RWPE2 (cell line): ENCODE results near the gene OXSM.

Source experiments
- ATAC-seq: fragments of 200-7000 bp; cut with Tn5 transposase; 3 replicates; pipeline ENCODE4 v1.9.1; 2021; ENCODE audit warnings: low read depth
- DNase-seq: peaks from one replicate; pipeline ENCODE4 v3.0.0-alpha.2; 2020; ENCODE audit warnings: low spot score
- H3K27ac ChIP-seq: fragments of 450-650 bp; 2 replicates; pipeline ENCODE4 v1.5.1; 2017; ENCODE audit warnings: mild to moderate bottlenecking; ENCODE audit not compliant: poor library complexity, severe bottlenecking
- H3K27me3 ChIP-seq: fragments of 250-450 bp; sonication (Bioruptor Pico); 2 replicates; pipeline ENCODE4 v1.5.1; 2021; ENCODE audit warnings: mild to moderate bottlenecking, moderate library complexity; ENCODE audit not compliant: insufficient read depth, poor library complexity, severe bottlenecking
- H3K36me3 ChIP-seq: fragments of 250-450 bp; sonication (Bioruptor Pico); 2 replicates; pipeline ENCODE4 v1.5.1; 2020; ENCODE audit warnings: low read depth, mild to moderate bottlenecking, moderate library complexity
- H3K4me1 ChIP-seq: fragments of 250-450 bp; sonication (Bioruptor Pico); 2 replicates; pipeline ENCODE4 v1.5.1; 2021; ENCODE audit warnings: mild to moderate bottlenecking, moderate library complexity; ENCODE audit not compliant: insufficient read depth, poor library complexity, severe bottlenecking
- H3K4me3 ChIP-seq: fragments of 250-450 bp; sonication (Bioruptor Pico); 2 replicates; pipeline ENCODE4 v1.5.1; 2021; ENCODE audit warnings: mild to moderate bottlenecking, moderate library complexity; ENCODE audit not compliant: severe bottlenecking
- H3K9me3 ChIP-seq: fragments of 250-450 bp; sonication (Bioruptor Pico); 2 replicates; pipeline ENCODE4 v1.5.1; 2021; ENCODE audit warnings: mild to moderate bottlenecking, moderate library complexity; ENCODE audit not compliant: severe bottlenecking
- CTCF ChIP-seq: fragments of 450-650 bp; IDR thresholded peaks from one replicate; pipeline ENCODE4 v1.5.1; 2017; ENCODE audit warnings: mild to moderate bottlenecking, moderate library complexity; ENCODE audit not compliant: poor library complexity, severe bottlenecking

OXSM gene

GRCh38 chr3:25749031-25749581, 40.8 kb upstream of the OXSM start:
- TF ChIP-seq CTCF, result no peak
- DNase-seq, result no peak

DNA sequence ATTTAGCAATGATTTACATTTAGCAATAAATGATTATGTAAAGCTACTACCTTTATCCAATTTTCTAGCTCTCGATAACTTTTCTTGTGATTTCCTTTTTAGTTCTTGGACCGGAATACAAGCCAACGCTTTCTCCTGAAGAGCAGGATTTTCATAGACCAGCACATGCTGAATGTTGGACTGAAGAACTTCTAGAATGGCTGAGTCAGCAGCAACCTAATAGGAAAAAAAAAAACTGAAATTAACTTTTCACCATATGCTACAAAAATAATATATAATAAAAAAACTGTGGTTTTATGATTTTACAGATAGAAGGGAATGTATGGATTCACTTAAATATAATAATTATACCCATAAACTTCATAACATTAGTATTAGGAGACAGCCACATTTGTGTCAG, 38.8 kb upstream of the OXSM start:
- peaks cover 6% of the 10 kb centered on the region for H3K4me1 ChIP-seq
- no peak overlapping the region for H3K27ac ChIP-seq
- no peaks in the 10 kb centered on the region for H3K9me3 ChIP-seq
- peaks cover 27% of the 10 kb centered on the region; the same call in 1 of the 2 replicates for H3K36me3 ChIP-seq
- no peak overlapping the region for H3K4me3 ChIP-seq
- ATAC-seq, result no peak
- DNase-seq, result no peak
- TF ChIP-seq CTCF, result no peak
- H3K27me3 ChIP-seq, result no peaks in the 10 kb centered on the region

More at GRCh38 chr3:25749031-25749581, 40.8 kb upstream of the OXSM start:
- H3K36me3 ChIP-seq, result peaks cover 27% of the 10 kb centered on the region; the same call in 1 of the 2 replicates
- no peak for ATAC-seq
- peaks cover 6% of the 10 kb centered on the region for H3K4me1 ChIP-seq
- no peaks in the 10 kb centered on the region for H3K27me3 ChIP-seq
- no peaks in the 10 kb centered on the region for H3K9me3 ChIP-seq
- no peak overlapping the region for H3K4me3 ChIP-seq
- no peak overlapping the region for H3K27ac ChIP-seq

GRCh38 chr3:25751725-25752124, 38.2 kb upstream of the OXSM start:
- Histone ChIP-seq H3K4me1 (peaks cover 6% of the 10 kb centered on the region), H3K9me3 (no peaks in the 10 kb centered on the region), H3K27ac (no peak overlapping the region), H3K27me3 (no peaks in the 10 kb centered on the region), H3K36me3 (peaks cover 27% of the 10 kb centered on the region; the same call in 1 of the 2 replicates), H3K4me3 (no peak overlapping the region)
- no peak for TF ChIP-seq CTCF
- no peak for ATAC-seq
- no peak for DNase-seq

- H3K4me3 ChIP-seq, result no peak overlapping the region
- no peak overlapping the region for H3K27ac ChIP-seq
- no peaks in the 10 kb centered on the region for H3K27me3 ChIP-seq
- no peak for DNase-seq
- H3K9me3 ChIP-seq, result no peaks in the 10 kb centered on the region
- peaks cover 8% of the 10 kb centered on the region for H3K36me3 ChIP-seq
- H3K4me1 ChIP-seq, result no peaks in the 10 kb centered on the region
- TF ChIP-seq CTCF, result no peak
- no peak for ATAC-seq
These were observed 21.0 kb upstream of the OXSM start for GRCh38 chr3:25768851-25769250.

DNA sequence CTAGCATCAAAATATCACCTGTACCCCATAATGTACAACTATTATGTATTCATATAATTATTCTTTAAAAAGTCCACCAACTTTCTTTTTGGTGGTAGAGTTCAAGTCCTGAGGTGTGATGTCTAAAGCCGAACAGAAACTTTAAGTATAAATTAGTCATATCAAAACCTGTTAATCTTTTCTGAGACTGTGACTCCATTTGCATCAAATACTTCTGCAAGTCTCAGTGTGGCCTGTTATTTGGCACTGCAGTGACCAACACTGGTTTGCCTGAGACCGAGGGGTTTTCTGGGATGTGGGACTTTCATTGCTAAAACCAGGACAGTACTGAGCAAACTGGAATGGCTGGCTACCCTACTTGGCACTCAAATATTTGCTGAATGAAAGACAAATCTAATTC, 14.0 kb upstream of the OXSM start:
- Histone ChIP-seq H3K4me1 (no peaks in the 10 kb centered on the region), H3K27ac (no peak overlapping the region), H3K27me3 (no peaks in the 10 kb centered on the region), H3K9me3 (no peaks in the 10 kb centered on the region), H3K4me3 (no peak overlapping the region), H3K36me3 (peaks cover 21% of the 10 kb centered on the region)
- no peak for ATAC-seq
- TF ChIP-seq CTCF, result no peak
- no peak for DNase-seq
